GM13977 (cell line): Measurements from ENCODE around the gene OCA2.
"Not testable (repeated sequence)": the region's sequence is repeated elsewhere in the genome, so short reads cannot be mapped to it uniquely, and the experiment has no call there.

Experiments used
- DNase-seq: peaks from one replicate; pipeline ENCODE4 v3.0.0; 2012; ENCODE audit warnings: low spot score
- in situ Hi-C: fragments of 300-500 bp; cut with MboI; formaldehyde crosslinking; loops from one replicate; pipeline ENCODE4 v1.12.0; 2022; ENCODE audit warnings: low sequenced_read_pairs, low pct_unique_long_range_greater_than_20kb, mixed read lengths, inconsistent platforms; ENCODE audit not compliant: unreplicated experiment
- TF ChIP-seq, protein P1 (sequence below): IDR thresholded peaks from 2 replicates; pipeline ENCODE4 v1.5.1; 2012; ENCODE audit warnings: mild to moderate bottlenecking, control low read depth; ENCODE audit not compliant: insufficient read depth; ENCODE audit errors: extremely low read depth, missing control alignments

Gene OCA2

DNA sequence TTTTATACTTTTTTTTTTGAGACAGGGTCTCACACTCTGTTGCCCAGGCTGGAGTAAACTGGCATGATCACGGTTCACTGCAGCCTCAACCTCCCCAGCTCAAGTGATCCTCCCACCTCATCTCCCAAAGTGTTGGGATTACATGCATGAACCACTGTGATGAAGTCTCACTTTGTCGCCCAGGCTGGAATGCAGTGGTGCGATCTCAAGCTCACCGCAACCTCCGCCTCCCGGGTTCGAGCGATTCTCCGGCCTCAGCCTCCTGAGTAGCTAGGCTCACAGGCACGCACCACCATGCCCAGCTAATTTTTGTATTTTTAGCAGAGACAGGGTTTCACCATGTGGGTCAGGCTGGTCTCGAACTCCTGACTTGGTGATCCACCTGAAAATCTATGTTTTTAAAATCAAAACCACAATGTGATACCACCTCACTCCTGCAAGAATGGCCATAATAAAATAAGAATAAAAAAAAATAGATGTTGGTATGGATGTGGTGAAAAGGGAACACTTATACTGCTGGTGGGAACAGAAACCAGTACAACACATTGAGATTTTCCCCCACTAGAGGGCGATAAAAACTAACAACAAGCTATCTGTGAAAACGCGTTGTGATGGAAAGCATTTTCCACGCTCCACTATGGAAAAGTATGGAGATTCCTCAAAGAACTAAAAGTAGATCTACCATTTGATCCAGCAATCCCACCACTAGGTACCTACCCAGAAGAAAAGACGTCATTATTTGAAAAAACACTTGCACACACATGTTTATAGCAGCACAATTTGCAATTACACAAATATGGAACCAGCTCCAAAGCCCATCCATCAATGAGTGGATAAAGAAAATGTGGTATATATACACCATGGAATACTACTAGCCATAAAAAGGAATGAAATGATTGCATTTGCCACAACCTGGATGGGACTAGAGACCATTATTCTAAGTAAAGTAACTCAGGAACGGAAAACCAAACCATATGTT, 26.8 kb upstream of the OCA2 start:
- no peak for DNase-seq
- TF ChIP-seq, protein P1, sequence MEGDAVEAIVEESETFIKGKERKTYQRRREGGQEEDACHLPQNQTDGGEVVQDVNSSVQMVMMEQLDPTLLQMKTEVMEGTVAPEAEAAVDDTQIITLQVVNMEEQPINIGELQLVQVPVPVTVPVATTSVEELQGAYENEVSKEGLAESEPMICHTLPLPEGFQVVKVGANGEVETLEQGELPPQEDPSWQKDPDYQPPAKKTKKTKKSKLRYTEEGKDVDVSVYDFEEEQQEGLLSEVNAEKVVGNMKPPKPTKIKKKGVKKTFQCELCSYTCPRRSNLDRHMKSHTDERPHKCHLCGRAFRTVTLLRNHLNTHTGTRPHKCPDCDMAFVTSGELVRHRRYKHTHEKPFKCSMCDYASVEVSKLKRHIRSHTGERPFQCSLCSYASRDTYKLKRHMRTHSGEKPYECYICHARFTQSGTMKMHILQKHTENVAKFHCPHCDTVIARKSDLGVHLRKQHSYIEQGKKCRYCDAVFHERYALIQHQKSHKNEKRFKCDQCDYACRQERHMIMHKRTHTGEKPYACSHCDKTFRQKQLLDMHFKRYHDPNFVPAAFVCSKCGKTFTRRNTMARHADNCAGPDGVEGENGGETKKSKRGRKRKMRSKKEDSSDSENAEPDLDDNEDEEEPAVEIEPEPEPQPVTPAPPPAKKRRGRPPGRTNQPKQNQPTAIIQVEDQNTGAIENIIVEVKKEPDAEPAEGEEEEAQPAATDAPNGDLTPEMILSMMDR = peak; percentile 62
- in situ Hi-C loops = no loop called here

DNA sequence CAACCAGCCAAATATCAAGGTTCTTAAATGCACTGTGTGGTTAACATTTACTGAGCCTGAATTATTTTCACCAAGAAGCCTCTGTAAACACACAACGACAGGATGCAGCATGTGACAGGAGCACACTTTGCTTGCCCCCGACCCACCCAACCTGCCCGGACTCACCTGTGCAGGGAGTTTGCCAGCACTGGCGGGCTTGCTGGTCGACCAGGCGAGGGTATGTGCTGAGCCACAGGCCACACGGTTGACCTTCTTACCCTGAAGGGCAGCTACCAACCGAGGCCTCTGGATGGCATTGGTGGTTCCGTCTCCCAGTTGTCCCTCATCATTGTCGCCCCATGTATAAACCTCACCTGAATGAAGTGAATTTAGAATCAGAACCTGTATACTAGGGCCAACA, 25.7 kb upstream of the OCA2 start:
- no peak for DNase-seq
- TF ChIP-seq, protein P1 = no peak
- in situ Hi-C loops = no loop called here

DNA sequence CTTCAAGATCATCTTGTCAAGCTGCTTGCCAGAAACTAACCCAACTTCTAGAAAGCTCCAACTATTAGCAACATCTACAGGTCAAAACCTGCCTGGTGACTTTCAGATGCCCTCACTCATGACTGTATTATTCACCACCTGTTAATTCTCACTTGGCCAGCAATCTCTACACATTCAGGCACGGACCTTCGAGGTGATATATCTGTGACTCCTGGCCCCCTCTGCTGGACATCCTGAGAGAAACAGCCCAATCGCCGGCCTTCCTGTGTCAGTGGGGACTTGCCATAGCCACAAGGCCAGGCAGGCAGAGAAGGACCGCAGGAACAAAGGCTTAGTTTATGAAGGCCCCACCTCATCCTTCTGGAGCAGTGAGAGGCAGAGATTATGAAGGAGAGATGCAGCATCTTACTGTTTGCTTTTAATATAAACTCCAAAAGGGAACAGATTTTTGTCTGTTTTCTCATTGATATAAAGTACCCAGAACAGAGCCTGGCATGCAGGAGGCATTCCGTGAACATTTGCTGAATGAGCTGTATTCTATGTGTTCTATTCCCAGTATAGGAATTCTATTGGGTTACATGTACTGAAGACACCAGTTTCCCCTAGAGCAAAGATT, 24.4 kb upstream of the OCA2 start:
- peak; percentile 72 for DNase-seq
- TF ChIP-seq, protein P1 = peak; percentile 60
- in situ Hi-C loops = no loop called here

DNA sequence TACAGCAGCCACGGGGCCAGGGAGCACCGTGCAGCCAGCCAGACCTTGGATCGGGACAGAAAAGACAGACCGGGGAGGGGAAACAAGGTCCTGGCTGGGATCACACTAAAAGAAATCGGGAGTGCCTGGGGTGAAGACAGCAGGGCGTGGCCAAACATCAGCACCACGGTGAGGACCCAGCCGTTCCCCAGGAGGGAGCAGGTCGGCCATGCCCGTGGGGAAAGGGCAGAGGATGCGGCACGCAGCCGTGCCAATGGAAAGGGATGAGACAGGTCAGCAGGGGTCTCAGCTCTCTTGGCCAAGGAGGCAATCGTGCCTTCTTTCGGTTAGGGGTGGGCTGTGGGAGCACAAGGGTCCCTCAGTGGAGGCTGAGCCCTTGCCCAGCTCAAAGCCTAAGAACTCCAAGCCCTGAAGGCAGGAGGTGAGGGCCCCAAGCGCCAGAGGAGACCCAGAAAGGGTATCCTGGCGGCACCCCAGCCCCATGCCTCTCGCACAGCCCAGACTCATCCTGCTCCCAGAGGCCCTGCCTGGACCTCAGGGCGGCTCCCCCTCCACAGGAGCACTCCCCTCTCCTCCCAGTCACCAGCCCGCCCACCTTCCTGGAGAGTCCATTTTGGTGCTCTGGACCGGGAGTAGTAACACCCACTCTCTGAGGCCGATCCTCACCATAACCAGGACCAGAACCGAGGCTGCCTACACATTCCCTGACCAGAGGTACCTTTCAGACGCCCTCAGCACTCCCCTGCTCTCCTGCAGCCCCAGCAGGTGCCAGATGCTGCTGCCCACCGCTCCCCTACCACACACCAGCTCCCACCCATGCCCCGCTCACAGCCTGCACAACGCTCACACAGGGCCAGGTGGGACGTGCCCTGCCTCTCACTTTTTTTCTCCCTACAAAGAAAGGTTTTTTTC, 23.2 kb upstream of the OCA2 start:
- DNase-seq = no peak
- in situ Hi-C loops = no loop called here
- TF ChIP-seq, protein P1 = no peak

DNA sequence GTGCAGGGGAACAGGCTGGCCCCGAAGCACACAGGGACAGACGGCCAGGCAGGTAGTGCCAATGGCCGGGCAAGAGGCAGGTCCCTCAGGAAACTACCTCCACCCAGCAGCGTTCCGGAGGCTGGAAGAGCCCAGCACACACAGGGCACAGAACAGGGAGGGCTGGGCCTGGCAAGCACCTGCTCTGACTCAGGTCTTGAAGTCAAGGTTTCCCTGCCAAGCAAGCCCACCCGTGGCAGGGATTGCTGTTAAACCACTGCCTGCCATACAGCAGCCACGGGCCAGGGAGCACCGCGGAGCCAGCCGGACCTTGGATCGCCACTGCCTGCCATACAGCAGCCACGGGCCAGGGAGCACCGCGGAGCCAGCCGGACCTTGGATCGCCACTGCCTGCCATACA, 22.5 kb upstream of the OCA2 start:
- not testable (repeated sequence) for DNase-seq

GRCh38 chr15:28120359-28120640, 21.2 kb upstream of the OCA2 start:
- in situ Hi-C loops = no loop called here
- no peak for DNase-seq
- TF ChIP-seq, protein P1 = no peak

More for the DNA sequence above, 22.5 kb upstream of the OCA2 start:
- in situ Hi-C loops = not testable (repeated sequence)
